GM12874 (cell line): ENCODE measurements around the gene NWD2.

Experiments used
- TF ChIP-seq, protein P1 (sequence below): IDR thresholded peaks from 2 replicates; pipeline ENCODE4 v1.5.1; 2011; ENCODE audit warnings: low read depth, mild to moderate bottlenecking, control low read depth, low read length, moderate library complexity; ENCODE audit not compliant: insufficient read depth

The NWD2 gene

DNA sequence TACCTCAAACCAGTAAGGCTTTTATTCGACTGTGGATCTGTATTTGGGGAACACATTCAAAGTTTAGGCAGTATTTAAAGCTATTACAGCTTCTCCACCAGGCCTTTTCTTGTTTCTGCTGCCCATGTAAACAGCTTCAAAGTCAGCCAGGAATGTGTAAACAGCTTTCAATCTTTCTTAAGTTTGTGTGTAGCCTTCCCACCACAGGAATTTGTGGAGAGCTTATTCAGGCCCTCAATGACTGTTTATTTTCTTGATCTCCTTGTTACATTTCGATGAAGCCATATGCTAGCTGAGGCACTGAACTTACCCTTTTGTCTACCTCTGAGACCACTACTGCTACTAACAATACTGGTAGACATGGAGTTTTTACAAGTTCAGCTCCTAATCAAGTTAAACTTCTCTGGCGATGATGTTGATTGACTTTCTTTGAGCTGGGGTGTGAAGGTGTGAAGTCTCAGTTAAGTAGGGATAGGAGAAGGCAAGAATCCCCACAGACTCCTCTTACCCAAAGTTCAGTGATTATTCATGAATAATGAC lies 72.6 kb downstream of the NWD2 start:
- TF ChIP-seq, protein P1, sequence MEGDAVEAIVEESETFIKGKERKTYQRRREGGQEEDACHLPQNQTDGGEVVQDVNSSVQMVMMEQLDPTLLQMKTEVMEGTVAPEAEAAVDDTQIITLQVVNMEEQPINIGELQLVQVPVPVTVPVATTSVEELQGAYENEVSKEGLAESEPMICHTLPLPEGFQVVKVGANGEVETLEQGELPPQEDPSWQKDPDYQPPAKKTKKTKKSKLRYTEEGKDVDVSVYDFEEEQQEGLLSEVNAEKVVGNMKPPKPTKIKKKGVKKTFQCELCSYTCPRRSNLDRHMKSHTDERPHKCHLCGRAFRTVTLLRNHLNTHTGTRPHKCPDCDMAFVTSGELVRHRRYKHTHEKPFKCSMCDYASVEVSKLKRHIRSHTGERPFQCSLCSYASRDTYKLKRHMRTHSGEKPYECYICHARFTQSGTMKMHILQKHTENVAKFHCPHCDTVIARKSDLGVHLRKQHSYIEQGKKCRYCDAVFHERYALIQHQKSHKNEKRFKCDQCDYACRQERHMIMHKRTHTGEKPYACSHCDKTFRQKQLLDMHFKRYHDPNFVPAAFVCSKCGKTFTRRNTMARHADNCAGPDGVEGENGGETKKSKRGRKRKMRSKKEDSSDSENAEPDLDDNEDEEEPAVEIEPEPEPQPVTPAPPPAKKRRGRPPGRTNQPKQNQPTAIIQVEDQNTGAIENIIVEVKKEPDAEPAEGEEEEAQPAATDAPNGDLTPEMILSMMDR: no peak

DNA sequence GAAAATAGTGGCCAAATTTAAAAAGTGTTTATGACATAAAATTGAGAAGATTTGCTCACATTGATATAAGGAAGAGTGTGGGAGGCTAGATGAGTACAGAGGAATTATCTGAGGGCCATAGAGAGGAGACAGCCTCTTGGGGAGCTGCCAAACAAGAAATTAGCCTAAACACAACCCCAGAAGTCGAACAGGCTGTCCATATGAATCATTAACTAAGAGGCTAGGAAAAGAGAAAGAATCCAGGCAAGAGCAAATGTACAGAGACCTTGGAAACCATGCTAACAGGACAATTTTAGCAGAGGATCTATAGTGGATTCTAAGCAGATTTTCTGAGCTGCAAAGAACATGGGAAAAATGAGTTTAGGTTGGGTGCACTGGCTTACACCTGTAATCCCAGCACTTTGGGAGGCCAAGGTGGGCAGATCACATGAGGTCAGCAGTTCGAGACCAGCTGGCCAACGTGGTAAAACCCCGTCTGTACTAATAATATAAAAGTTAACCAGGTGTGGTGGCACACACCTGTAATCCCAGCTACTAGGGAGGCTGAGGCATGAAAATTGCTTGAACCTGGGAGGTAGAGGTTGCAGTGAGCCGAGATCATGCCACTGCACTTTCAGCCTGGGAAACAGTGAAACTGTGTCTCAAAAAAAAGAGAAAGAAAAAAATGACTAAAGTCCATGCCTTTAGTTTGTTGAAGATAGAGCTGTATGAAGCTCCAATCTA lies 76.1 kb downstream of the NWD2 start:
- TF ChIP-seq, protein P1: no peak

- TF ChIP-seq, protein P1: no peak
Observed at GRCh38 chr4:37322122-37322521, 77.6 kb downstream of the NWD2 start.

DNA sequence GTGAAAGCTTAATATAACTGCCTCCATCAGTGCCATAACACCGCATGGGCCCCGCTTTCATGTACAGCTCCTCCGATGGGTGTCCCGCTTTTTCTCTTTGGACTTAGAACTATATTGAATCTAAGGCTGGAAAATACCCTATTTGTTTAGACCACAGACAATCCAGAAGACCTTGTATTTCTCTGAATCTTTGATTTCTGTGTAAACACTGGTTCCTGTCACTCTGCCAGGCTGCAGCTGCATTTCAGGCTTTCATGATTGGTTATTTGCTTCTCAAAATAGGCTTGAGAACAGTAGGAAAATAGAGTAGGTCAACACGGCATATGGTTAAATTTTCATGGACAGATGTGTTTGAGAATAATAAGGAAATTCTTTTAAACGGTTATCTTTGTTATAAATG lies 80.0 kb downstream of the NWD2 start:
- TF ChIP-seq, protein P1: no peak

- TF ChIP-seq, protein P1: no peak
Observed at GRCh38 chr4:37326852-37327251, 82.3 kb downstream of the NWD2 start.

GRCh38 chr4:37338972-37339371 lies 94.4 kb downstream of the NWD2 start:
- TF ChIP-seq, protein P1: no peak

GRCh38 chr4:37358748-37359147 lies 114.2 kb downstream of the NWD2 start:
- TF ChIP-seq, protein P1: no peak
